ENCODE results near the gene GABRR1.
"Not testable (repeated sequence)": the region's sequence is repeated elsewhere in the genome, so short reads cannot be mapped to it uniquely, and the experiment has no call there.

GABRR1 gene

GRCh38 chr6:89148016-89148750 lies 69.0 kb downstream of the GABRR1 start:
- no peak for DNase-seq

GRCh38 chr6:89146718-89147700 lies 70.1 kb downstream of the GABRR1 start:
- DNase-seq, result peak; percentile 15

GRCh38 chr6:89145956-89146717 lies 71.0 kb downstream of the GABRR1 start, which contains the start of gene PM20D2:
Gene PM20D2 (plus strand): TSS chr6:89146055. CDS start chr6:89146145, 90 bp downstream.
- peak; percentile 43 for DNase-seq

- no peak for DNase-seq
Measured at GRCh38 chr6:89145091-89145955, 71.8 kb downstream of the GABRR1 start.

- DNase-seq, result no peak
Measured at GRCh38 chr6:89144354-89144906, 72.7 kb downstream of the GABRR1 start.

GRCh38 chr6:89140347-89141156 lies 76.6 kb downstream of the GABRR1 start:
- no peak for DNase-seq

GRCh38 chr6:89139509-89140346 lies 77.4 kb downstream of the GABRR1 start:
- no peak for DNase-seq

GRCh38 chr6:89138173-89138572 lies 79.0 kb downstream of the GABRR1 start:
- DNase-seq, result no peak

- no peak for DNase-seq
Measured at GRCh38 chr6:89134723-89135122, 82.4 kb downstream of the GABRR1 start.

GRCh38 chr6:89133981-89134380 lies 83.2 kb downstream of the GABRR1 start:
- DNase-seq, result no peak

- DNase-seq, result no peak
Measured at GRCh38 chr6:89132057-89132456, 85.1 kb downstream of the GABRR1 start.

- no peak for DNase-seq
Measured at GRCh38 chr6:89131599-89131998, 85.6 kb downstream of the GABRR1 start.

- DNase-seq, result not testable (repeated sequence)
Measured at GRCh38 chr6:89128256-89128671, 88.9 kb downstream of the GABRR1 start.

Data from activated CD4-positive, alpha-beta T cell treated with anti-CD3 and anti-CD28 coated beads for 1 hour (primary cell).